Hepatocyte (in vitro differentiated cells): Measurements from ENCODE around the gene PPP2R3C. TPM values are rescaled to one million over a fixed set of nuclear protein-coding genes. Genes with fewer than 3 reads are reported as not detected.

Source experiments
- DNase-seq: peaks from one replicate; pipeline ENCODE4 v3.0.0-alpha.2; 2016; ENCODE audit warnings: low spot score
- H2AFZ ChIP-seq: fragments of 200-600 bp; sonication (generic); 2 replicates; pipeline ENCODE4 v1.6.0; 2016; ENCODE audit warnings: antibody characterized with exemption, mild to moderate bottlenecking
- H3K27ac ChIP-seq: fragments of 200-600 bp; sonication (generic); 2 replicates; pipeline ENCODE4 v1.5.1; 2016; ENCODE audit warnings: mild to moderate bottlenecking
- H3K27me3 ChIP-seq: fragments of 200-600 bp; sonication (generic); 2 replicates; pipeline ENCODE4 v1.6.1; 2016
- H3K36me3 ChIP-seq: fragments of 200-600 bp; sonication (generic); replicated peaks from 2 replicates; pipeline ENCODE4 v1.5.1; 2016; ENCODE audit warnings: low read depth; ENCODE audit not compliant: insufficient read depth
- H3K4me1 ChIP-seq: fragments of 200-600 bp; sonication (generic); 2 replicates; pipeline ENCODE4 v1.5.1; 2016; ENCODE audit warnings: mild to moderate bottlenecking, moderate library complexity; ENCODE audit not compliant: insufficient read depth
- H3K4me2 ChIP-seq: fragments of 200-600 bp; sonication (generic); 2 replicates; pipeline ENCODE4 v1.6.0; 2016
- H3K4me3 ChIP-seq: fragments of 200-600 bp; sonication (generic); 2 replicates; pipeline ENCODE4 v1.5.1; 2016; ENCODE audit warnings: mild to moderate bottlenecking
- H3K79me2 ChIP-seq: fragments of 200-600 bp; sonication (generic); 2 replicates; pipeline ENCODE4 v1.6.0; 2017; ENCODE audit warnings: mild to moderate bottlenecking
- H3K9me2 ChIP-seq: fragments of 200-600 bp; sonication (generic); replicated peaks from 2 replicates; pipeline ENCODE4 v1.6.0; 2017; ENCODE audit warnings: mild to moderate bottlenecking; ENCODE audit not compliant: insufficient read depth
- H3K9me3 ChIP-seq: fragments of 200-600 bp; sonication (generic); 2 replicates; pipeline ENCODE4 v1.5.1; 2016; ENCODE audit warnings: low read depth, mild to moderate bottlenecking
- H4K20me1 ChIP-seq: fragments of 200-600 bp; sonication (generic); 2 replicates; pipeline ENCODE4 v1.6.0; 2016; ENCODE audit warnings: mild to moderate bottlenecking; ENCODE audit not compliant: insufficient read depth, poor library complexity, severe bottlenecking
- CTCF ChIP-seq: fragments of 200-600 bp; sonication (generic); IDR thresholded peaks from 2 replicates; pipeline ENCODE4 v1.5.1; 2016; ENCODE audit warnings: antibody characterized with exemption, mild to moderate bottlenecking; ENCODE audit not compliant: poor library complexity
- EZH2 ChIP-seq: fragments of 200-600 bp; sonication (generic); IDR thresholded peaks from 2 replicates; pipeline ENCODE4 v1.6.1; 2016; ENCODE audit warnings: antibody characterized with exemption, mild to moderate bottlenecking, borderline replicate concordance
- EZH2phosphoT487 ChIP-seq: fragments of 200-600 bp; sonication (generic); IDR thresholded peaks from one replicate; pipeline ENCODE4 v1.6.1; 2018; ENCODE audit warnings: antibody characterized with exemption, mild to moderate bottlenecking, low read depth, moderate library complexity; ENCODE audit not compliant: unreplicated experiment, severe bottlenecking
- WGBS: methylation state at CpG from one replicate; pipeline ENCODE4 v1.1.6; 2016; ENCODE audit warnings: low lambda C conversion rate; ENCODE audit errors: missing lambda C conversion rate; 5-methylcytosine and 5-hydroxymethylcytosine counted together
- polyA plus RNA-seq: library from polyadenylated mRNA; unstranded; fragments of >200 nt; fragmentation: Nextera tagmentation; extraction: Ambion mirVana; gene quantifications from 2 replicates; pipeline ENCODE4 v1.2.1, GENCODE V29; 2016
- total RNA-seq: library from RNA; depleted of rRNA; stranded (reverse); fragments of >200 nt; gene quantifications from 2 replicates; pipeline ENCODE4 v1.2.3, GENCODE V29; 2014

Gene PPP2R3C
- total and polyA plus RNA-seq, 2 experiments from 2014 or later, result 36.1 to 38.5 TPM

GRCh38 chr14:35047976-35048513 lies 73.7 kb downstream of the PPP2R3C start:
- no peaks in the 10 kb centered on the region for H3K9me2 ChIP-seq
- H3K79me2 ChIP-seq, result peaks cover 43% of the 10 kb centered on the region
- H3K36me3 ChIP-seq, result no peaks in the 10 kb centered on the region
- peak overlapping the region; percentile 84 for H3K4me2 ChIP-seq
- peaks cover 34% of the 10 kb centered on the region for H3K4me1 ChIP-seq
- peak overlapping the region; percentile 74 for H3K4me3 ChIP-seq
- no peaks in the 10 kb centered on the region for H3K27me3 ChIP-seq
- peak overlapping the region; percentile 52 for H3K27ac ChIP-seq
- TF ChIP-seq CTCF, result no peak
- no peak for TF ChIP-seq EZH2
- TF ChIP-seq EZH2phosphoT487, result no peak
- H2AFZ ChIP-seq, result no peak overlapping the region
- DNase-seq, result no peak
- H4K20me1 ChIP-seq, result no peaks in the 10 kb centered on the region
- WGBS, result 60% methylated on average over 4 of the region's 4 CpGs
- H3K9me3 ChIP-seq, result no peaks in the 10 kb centered on the region

- no peaks in the 10 kb centered on the region for H3K27me3 ChIP-seq
- H4K20me1 ChIP-seq, result no peaks in the 10 kb centered on the region
- H3K9me3 ChIP-seq, result no peaks in the 10 kb centered on the region
- peak; percentile 75 for DNase-seq
- peak overlapping the region; percentile 64 for H2AFZ ChIP-seq
- no peaks in the 10 kb centered on the region for H3K9me2 ChIP-seq
- peak overlapping the region; percentile 74 for H3K4me3 ChIP-seq
- no peaks in the 10 kb centered on the region for H3K36me3 ChIP-seq
- TF ChIP-seq EZH2phosphoT487 (no peak), CTCF (peak; percentile 7), EZH2 (no peak)
- H3K4me1 ChIP-seq, result peaks cover 29% of the 10 kb centered on the region
- H3K4me2 ChIP-seq, result peak overlapping the region; percentile 84
- 29% methylated on average over 23 of the region's 23 CpGs for WGBS
- H3K27ac ChIP-seq, result peak overlapping the region; percentile 97
- H3K79me2 ChIP-seq, result peaks cover 40% of the 10 kb centered on the region
These were observed 74.8 kb downstream of the PPP2R3C start for GRCh38 chr14:35046751-35047536.

- Histone ChIP-seq H3K27ac (peak within 1 kb of the TSS; percentile 97), H2AFZ (peak within 1 kb of the TSS; percentile 64), H3K9me2 (no peaks in the 10 kb centered on the region), H3K4me1 (peaks cover 24% of the 10 kb centered on the region), H3K4me2 (peak within 1 kb of the TSS; percentile 84), H4K20me1 (no peaks in the 10 kb centered on the region), H3K9me3 (no peaks in the 10 kb centered on the region), H3K4me3 (peak within 1 kb of the TSS; percentile 74), H3K36me3 (no peaks in the 10 kb centered on the region), H3K79me2 (peaks cover 40% of the 10 kb centered on the region), H3K27me3 (no peaks in the 10 kb centered on the region)
- TF ChIP-seq CTCF, result no peak
- TF ChIP-seq EZH2phosphoT487, result no peak
- no peak for TF ChIP-seq EZH2
- under 1% methylated on average over 68 of the region's 77 CpGs for WGBS
- DNase-seq, result peak; percentile 99
These were observed 75.6 kb downstream of the PPP2R3C start, which contains the start of gene FAM177A1 for GRCh38 chr14:35046048-35046750. TSS of gene FAM177A1 (plus strand) at chr14:35046272. CDS start at chr14:35046464, 192 bp downstream.
